ENCODE measurements around the gene PCDHGA1. TPM values are rescaled to one million over a fixed set of nuclear protein-coding genes. Genes with fewer than 3 reads are reported as not detected.

The PCDHGA1 gene
- total RNA-seq, 1 experiment from 2014 or later = not detected

DNA sequence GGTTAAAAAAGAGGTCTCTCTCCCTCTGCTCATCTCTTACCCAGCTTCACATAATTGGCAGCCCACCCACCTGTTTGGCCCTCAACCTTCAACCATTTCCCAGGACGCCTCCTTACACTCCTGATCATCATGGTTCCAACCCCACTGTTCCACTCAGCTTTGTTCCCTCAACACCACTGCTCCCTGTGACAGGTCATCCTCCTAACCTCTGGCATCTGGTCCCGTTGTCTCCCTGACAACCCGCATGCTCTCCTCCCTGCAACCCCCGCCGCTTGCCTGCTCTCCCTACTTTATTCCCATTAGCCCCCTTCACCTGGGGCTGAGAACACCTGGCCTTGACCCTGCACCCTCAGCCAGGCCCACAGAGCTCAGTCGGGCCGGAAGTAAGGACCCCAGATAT, 171.4 kb downstream of the PCDHGA1 start:
- DNase-seq = no peak
- TF ChIP-seq, protein P1, sequence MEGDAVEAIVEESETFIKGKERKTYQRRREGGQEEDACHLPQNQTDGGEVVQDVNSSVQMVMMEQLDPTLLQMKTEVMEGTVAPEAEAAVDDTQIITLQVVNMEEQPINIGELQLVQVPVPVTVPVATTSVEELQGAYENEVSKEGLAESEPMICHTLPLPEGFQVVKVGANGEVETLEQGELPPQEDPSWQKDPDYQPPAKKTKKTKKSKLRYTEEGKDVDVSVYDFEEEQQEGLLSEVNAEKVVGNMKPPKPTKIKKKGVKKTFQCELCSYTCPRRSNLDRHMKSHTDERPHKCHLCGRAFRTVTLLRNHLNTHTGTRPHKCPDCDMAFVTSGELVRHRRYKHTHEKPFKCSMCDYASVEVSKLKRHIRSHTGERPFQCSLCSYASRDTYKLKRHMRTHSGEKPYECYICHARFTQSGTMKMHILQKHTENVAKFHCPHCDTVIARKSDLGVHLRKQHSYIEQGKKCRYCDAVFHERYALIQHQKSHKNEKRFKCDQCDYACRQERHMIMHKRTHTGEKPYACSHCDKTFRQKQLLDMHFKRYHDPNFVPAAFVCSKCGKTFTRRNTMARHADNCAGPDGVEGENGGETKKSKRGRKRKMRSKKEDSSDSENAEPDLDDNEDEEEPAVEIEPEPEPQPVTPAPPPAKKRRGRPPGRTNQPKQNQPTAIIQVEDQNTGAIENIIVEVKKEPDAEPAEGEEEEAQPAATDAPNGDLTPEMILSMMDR (IDR thresholded peaks at IDR 0.05; ENCODE audit: unreplicated experiment) = no peak
- no TSS peak for BruUV-seq (replicated peaks)
- H3K4me1 Mint-ChIP-seq (ENCODE audit: low read depth, unreplicated experiment) = no peaks in the 10 kb centered on the region
- intact Hi-C loops (cut with micrococcal nuclease; ENCODE audit: unreplicated experiment) = no loop called here
- H3K9me3 Mint-ChIP-seq (ENCODE audit: low read depth, unreplicated experiment) = no peaks in the 10 kb centered on the region
- no peaks in the 10 kb centered on the region for H3K27me3 Mint-ChIP-seq (ENCODE audit: unreplicated experiment)
- CTCF ChIA-PET = interaction anchor here (1.1 kb wide), 1 partner anchor 273 kb away, joined by 3 read pairs; no protein-coding TSS in a partner anchor
- peaks cover 25% of the 10 kb centered on the region for H3K36me3 Mint-ChIP-seq (ENCODE audit: insufficient read depth, unreplicated experiment)
- no peak overlapping the region for H3K4me3 Mint-ChIP-seq (ENCODE audit: low read depth, unreplicated experiment)
- no peak overlapping the region for H3K27ac Mint-ChIP-seq (ENCODE audit: unreplicated experiment)

DNA sequence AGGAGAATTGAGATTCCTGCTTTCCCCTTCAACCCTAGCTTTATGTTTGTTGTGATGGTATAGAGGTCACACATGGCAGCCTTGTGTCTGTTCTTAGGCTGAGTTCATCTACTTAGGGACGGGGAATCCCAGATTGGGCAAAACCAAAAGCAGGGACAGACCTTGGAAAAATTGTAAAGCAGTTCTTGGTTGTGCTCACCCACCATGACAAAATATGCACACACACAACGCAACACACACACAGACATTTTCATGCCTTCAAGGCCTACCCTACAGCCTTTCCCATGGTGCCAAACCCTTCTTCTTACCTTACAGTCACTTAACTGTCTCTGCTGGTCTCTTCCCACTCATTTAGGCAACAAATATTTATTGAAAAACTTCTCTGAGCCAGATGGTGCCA, 173.4 kb downstream of the PCDHGA1 start:
- Mint-ChIP-seq H3K36me3 (ENCODE audit: insufficient read depth, unreplicated experiment) (peaks cover 30% of the 10 kb centered on the region), H3K4me1 (ENCODE audit: low read depth, unreplicated experiment) (no peaks in the 10 kb centered on the region), H3K4me3 (ENCODE audit: low read depth, unreplicated experiment) (no peak overlapping the region), H3K27ac (ENCODE audit: unreplicated experiment) (no peak overlapping the region), H3K27me3 (ENCODE audit: unreplicated experiment) (no peaks in the 10 kb centered on the region), H3K9me3 (ENCODE audit: low read depth, unreplicated experiment) (no peaks in the 10 kb centered on the region)
- CTCF ChIA-PET = interaction anchor here (0.6 kb wide), 1 partner anchor 133 kb away, joined by 4 read pairs; the partner anchor contains the start of genes HDAC3 and RELL2
- TF ChIP-seq, protein P1 (IDR thresholded peaks at IDR 0.05; ENCODE audit: unreplicated experiment) = no peak
- no TSS peak for BruUV-seq (replicated peaks)
- no peak for DNase-seq
- intact Hi-C loops (cut with micrococcal nuclease; ENCODE audit: unreplicated experiment) = no loop called here

DNA sequence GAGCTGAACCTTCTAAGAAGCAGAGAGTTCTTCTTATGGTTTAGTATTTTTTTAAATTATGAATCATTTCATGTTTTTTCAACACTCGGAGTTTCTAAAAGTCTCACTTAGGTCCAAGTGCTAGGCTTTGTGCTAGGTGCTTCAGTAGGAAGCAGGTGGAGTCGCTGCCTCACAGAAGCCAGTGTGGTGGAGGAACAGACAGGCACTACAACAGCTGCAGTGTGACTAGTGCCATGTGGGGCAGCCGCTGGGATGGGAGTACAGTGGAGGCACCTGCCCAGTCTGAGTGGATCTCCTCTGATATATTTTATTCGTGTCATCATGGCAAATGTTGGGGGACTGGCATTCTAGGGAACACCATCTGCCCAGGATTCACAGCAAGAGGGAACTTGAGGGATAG, 173.9 kb downstream of the PCDHGA1 start:
- no peaks in the 10 kb centered on the region for H3K9me3 Mint-ChIP-seq (ENCODE audit: low read depth, unreplicated experiment)
- BruUV-seq (replicated peaks) = no TSS peak
- CTCF ChIA-PET = no interaction called here
- no peak overlapping the region for H3K27ac Mint-ChIP-seq (ENCODE audit: unreplicated experiment)
- peaks cover 30% of the 10 kb centered on the region for H3K36me3 Mint-ChIP-seq (ENCODE audit: insufficient read depth, unreplicated experiment)
- H3K4me1 Mint-ChIP-seq (ENCODE audit: low read depth, unreplicated experiment) = no peaks in the 10 kb centered on the region
- TF ChIP-seq, protein P1 (IDR thresholded peaks at IDR 0.05; ENCODE audit: unreplicated experiment) = no peak
- intact Hi-C loops (cut with micrococcal nuclease; ENCODE audit: unreplicated experiment) = no loop called here
- H3K4me3 Mint-ChIP-seq (ENCODE audit: low read depth, unreplicated experiment) = no peak overlapping the region
- no peak for DNase-seq
- H3K27me3 Mint-ChIP-seq (ENCODE audit: unreplicated experiment) = no peaks in the 10 kb centered on the region

DNA sequence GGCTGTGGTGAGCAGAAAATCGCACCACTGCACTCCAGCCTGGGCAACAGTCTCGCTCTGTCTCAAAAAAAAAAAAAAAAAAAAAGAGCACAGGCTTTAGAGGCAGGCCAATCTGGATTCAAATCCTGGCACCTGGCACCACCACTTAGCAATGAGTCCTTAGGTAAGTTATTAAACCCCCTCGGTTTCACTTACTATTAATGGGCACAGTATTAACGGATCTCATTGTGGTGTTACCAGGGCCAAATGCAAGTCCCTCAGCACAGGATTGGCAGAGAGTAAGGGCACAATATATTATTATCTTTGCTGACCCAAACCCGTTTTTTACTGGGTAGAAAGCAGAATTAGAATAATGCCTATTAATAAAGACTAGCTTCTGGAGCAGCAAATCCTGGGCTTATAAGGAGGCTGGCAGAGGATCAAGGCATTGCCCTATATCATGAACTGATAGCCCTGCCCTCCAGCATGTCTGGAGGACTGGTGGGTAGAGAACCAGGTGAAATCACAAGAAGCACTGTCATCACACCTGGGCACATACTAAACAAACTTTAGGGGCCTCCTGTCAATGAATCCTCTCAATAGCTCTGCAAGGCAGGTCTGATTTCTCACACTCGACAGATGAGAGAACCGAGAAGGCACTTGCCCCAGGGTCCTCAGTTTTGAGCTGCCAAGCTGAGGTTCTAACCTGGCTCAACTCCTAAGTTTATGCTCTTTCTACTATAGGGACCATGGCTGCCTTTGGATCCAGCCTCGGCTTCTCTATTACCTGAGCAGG, 176.3 kb downstream of the PCDHGA1 start:
- DNase-seq = no peak

More for the DNA sequence above, 176.3 kb downstream of the PCDHGA1 start:
- no peak overlapping the region for H3K4me3 Mint-ChIP-seq (ENCODE audit: low read depth, unreplicated experiment)
- H3K27me3 Mint-ChIP-seq (ENCODE audit: unreplicated experiment) = no peaks in the 10 kb centered on the region
- no TSS peak for BruUV-seq (replicated peaks)
- peaks cover 46% of the 10 kb centered on the region for H3K36me3 Mint-ChIP-seq (ENCODE audit: insufficient read depth, unreplicated experiment)
- CTCF ChIA-PET = interaction anchor here (1.2 kb wide), 1 partner anchor 15 kb away, joined by 4 read pairs; no protein-coding TSS in a partner anchor
- TF ChIP-seq, protein P1 (IDR thresholded peaks at IDR 0.05; ENCODE audit: unreplicated experiment) = no peak
- intact Hi-C loops (cut with micrococcal nuclease; ENCODE audit: unreplicated experiment) = no loop called here
- no peaks in the 10 kb centered on the region for H3K9me3 Mint-ChIP-seq (ENCODE audit: low read depth, unreplicated experiment)
- H3K27ac Mint-ChIP-seq (ENCODE audit: unreplicated experiment) = no peak overlapping the region
- no peaks in the 10 kb centered on the region for H3K4me1 Mint-ChIP-seq (ENCODE audit: low read depth, unreplicated experiment)
